ENCODE measurements around the gene LGALS16. TPM values are rescaled to one million over a fixed set of nuclear protein-coding genes. Genes with fewer than 3 reads are reported as not detected.

The LGALS16 gene
- total RNA-seq, 1 experiment from 2014 or later: not detected

- no peak for DNase-seq
- H3K9me3 Mint-ChIP-seq: peaks cover 2 to 3% of the 10 kb centered on the region in 2 experiments; a peak in 4 of 5 replicates
- Histone ChIP-seq H3T11ph (ENCODE audit: low read length) (no peak overlapping the region), H2AFZ (ENCODE audit: low read length) (no peak overlapping the region), H4K5ac (ENCODE audit: insufficient read length, low read depth, low read length) (no peak overlapping the region), H3K9me3 (ENCODE audit: control insufficient read depth, low read depth, low read length) (no peaks in the 10 kb centered on the region), H3K4ac (ENCODE audit: low read depth, low read length) (no peak overlapping the region), H4K8ac (replicated peaks; ENCODE audit: insufficient read length, low read depth, low read length) (no peak overlapping the region), H3K79me2 (ENCODE audit: insufficient read depth, low read length) (no peaks in the 10 kb centered on the region), H2BK12ac (ENCODE audit: insufficient read length, low read depth, low read length) (no peak overlapping the region), H3K14ac (ENCODE audit: insufficient read depth, low read length) (no peak overlapping the region), H3K79me1 (ENCODE audit: insufficient read depth, low read depth, low read length, poor library complexity, severe bottlenecking) (no peaks in the 10 kb centered on the region), H2BK5ac (ENCODE audit: insufficient read length, low read length) (no peak overlapping the region), H2BK20ac (ENCODE audit: low read depth, low read length, poor library complexity, severe bottlenecking) (no peak overlapping the region), H3K4me2 (ENCODE audit: insufficient read depth, insufficient read length, low read length) (no peak overlapping the region), H3K18ac (ENCODE audit: insufficient read length, low read depth, low read length) (no peak overlapping the region), H4K91ac (ENCODE audit: insufficient read length, low read depth, low read length) (no peak overlapping the region), H3K4me1 (ENCODE audit: insufficient read depth, low read length) (no peaks in the 10 kb centered on the region), H3K56ac (ENCODE audit: insufficient read length, low read depth, low read length) (no peak overlapping the region), H3K9ac (ENCODE audit: extremely low read depth, insufficient read length, low read length) (no peak overlapping the region), H2BK120ac (ENCODE audit: low read depth, low read length, poor library complexity, severe bottlenecking) (no peak overlapping the region), H2BK15ac (ENCODE audit: low read depth, low read length) (no peak overlapping the region), H3K23me2 (ENCODE audit: insufficient read length, low read depth, low read length, poor library complexity, severe bottlenecking) (no peaks in the 10 kb centered on the region), H2AK5ac (ENCODE audit: insufficient read length, low read length) (no peak overlapping the region), H3K27me3 (ENCODE audit: insufficient read depth, low read length) (no peaks in the 10 kb centered on the region), H4K20me1 (ENCODE audit: control insufficient read depth, insufficient read depth, insufficient read length) (no peaks in the 10 kb centered on the region), H3K23ac (ENCODE audit: insufficient read length, low read depth, low read length) (no peak overlapping the region), H3K27ac (ENCODE audit: insufficient read length, low read depth, low read length) (no peak overlapping the region)
- no peak overlapping the region for H3K4me3 Mint-ChIP-seq
- peaks cover 0 to 2% of the 10 kb centered on the region in 2 experiments; a peak in 1 of 4 replicates for H3K4me1 Mint-ChIP-seq
- no peak for TF ChIP-seq CTCF (conservative IDR thresholded peaks at IDR 0.05)
- H3K36me3 Mint-ChIP-seq (ENCODE audit: insufficient read depth in 1 of 3, low read depth in 3 of 3): no peaks in the 10 kb centered on the region; a peak in 1 of 7 replicates
- WGBS (ENCODE audit: extremely low coverage, insufficient read length, low lambda C conversion rate): no CpG with 5 or more reads among the region's 6 CpGs
- no peak overlapping the region; a peak in 1 of 7 replicates for H3K27ac Mint-ChIP-seq
- peaks cover 2% of the 10 kb centered on the region; the same call in 1 of the 2 replicates for H3K27me3 Mint-ChIP-seq (ENCODE audit: low read depth)
These were observed 52.9 kb downstream of the LGALS16 start for GRCh38 chr19:39708594-39708993.

All from H9 (cell line).